Pancreas (tissue), 10 donors: ENCODE results near the gene TMEM169. TPM values are rescaled to one million over a fixed set of nuclear protein-coding genes. Genes with fewer than 3 reads are reported as not detected.

Source experiments
- ATAC-seq, 4 donors: fragments of 200-7000 bp; cut with Tn5 transposase; one replicate each; pipeline versions ENCODE4 v1.8.0 to v1.9.1; 2020; ENCODE audit warnings: mild to moderate bottlenecking in 4 of 4, moderate library complexity in 4 of 4
- DNase-seq, 6 donors: peaks; one replicate each; pipeline ENCODE4 v3.0.0-alpha.2; 2020
- FAIRE-seq: peaks from 2 replicates; lab custom pipeline; 2012; peaks lifted over from hg19 to GRCh38; lab: Jason Lieb, UNC
- H3K27ac ChIP-seq, 4 donors: fragments of 200-600 bp; sonication (generic); 1 replicate in 3 of 4; 2 replicates in 1 of 4; pipeline versions ENCODE4 v1.5.0 to v1.8.0; 2020
- H3K27me3 ChIP-seq, 4 donors: fragments of 200-600 bp; one replicate each; pipeline ENCODE4 v1.8.0; 2021
- H3K36me3 ChIP-seq, 3 donors: fragments of 200-600 bp; sonication (generic) in 1 of 3; one replicate each; pipeline versions ENCODE4 v1.5.0 to v1.8.0; 2020 to 2021
- H3K4me1 ChIP-seq, 3 donors: fragments of 200-600 bp; one replicate each; pipeline ENCODE4 v1.8.0; 2021
- H3K4me3 ChIP-seq, 4 donors: fragments of 200-600 bp; sonication (generic) in 2 of 4; one replicate each; pipeline versions ENCODE4 v1.5.0 to v1.8.0; 2020 to 2021
- H3K9me3 ChIP-seq, 4 donors: fragments of 200-600 bp; one replicate each; pipeline ENCODE4 v1.8.0; 2021
- CTCF ChIP-seq, 4 donors: fragments of 200-600 bp; sonication (generic) in 3 of 4; IDR thresholded peaks; one replicate each; pipeline versions ENCODE4 v1.5.0 to v1.8.0; 2021; ENCODE audit warnings: antibody characterized with exemption in 4 of 4
- WGBS, 2 donors: extraction: QIAGEN DNeasy Blood & Tissue Kit; methylation state at CpG; one replicate each; pipeline ENCODE4 v1.1.7; 2013; 5-methylcytosine and 5-hydroxymethylcytosine counted together
- intact Hi-C, 3 donors: fragments of 100-400 bp; cut with DNase I; formaldehyde crosslinking; loops; one replicate each; pipeline versions ENCODE4 v1.11.1 to v1.14.2; 2022
- polyA plus RNA-seq, 2 donors: library from polyadenylated mRNA; stranded (reverse); fragments of 200-250 nt; gene quantifications; one replicate each; pipeline ENCODE4 v1.2.3, GENCODE V29; 2013
- total RNA-seq, 6 donors: library from RNA; stranded (reverse); fragmentation: NEBNext Ultra II Directional in 4 of 6; extraction: Animal tissue kit (Norgen Biotek cat#: 25700) in 4 of 6; gene quantifications; one replicate each; pipeline versions ENCODE4 v1.2.1 to v1.2.4, GENCODE V29; 2021 to 2023
- donor health status: healthy with polysubstance abuse.
- donor health status: DM: no; HTN: no; CAD: no; lungs with moderate emphysema.
- donor health status: DM: no; HTN: no; CAD: no.
- donor health status: control.
- donor health status: control.
- donor health status: Bipolar disorder and iron deficiency.
- donor health status: DM: yes; HTN: yes; CAD: no.
- donor health status: DM: no; HTN: no; CAD: no.
- donor health status: DM: no; HTN: no; CAD: no.
- donor health status: DM: yes; HTN: yes; CAD: no.

Gene TMEM169
- total and polyA plus RNA-seq, 8 donors: 0.15 to 0.55 (median 0.44) TPM

GRCh38 chr2:216114714-216115531, 33.2 kb downstream of the TMEM169 start:
- FAIRE-seq (peak; percentile 96), ATAC-seq (peak; percentile 93 to 99 (median 98)), DNase-seq (peak; percentile 96 to 99 (median 98))
- WGBS, 2 donors: 1 to 2% methylated on average over 29 of the region's 29 CpGs
- peak; percentile 79 to 92 (median 84) for TF ChIP-seq CTCF (IDR thresholded peaks at IDR 0.05)
- Histone ChIP-seq H3K36me3 (peaks cover 2 to 22% (median 14%) of the 10 kb centered on the region in 3 donors), H3K27me3 (no peaks in the 10 kb centered on the region), H3K4me3 (peak overlapping the region; percentile 23 to 49 (median 45)), H3K4me1 (peaks cover 9 to 32% (median 25%) of the 10 kb centered on the region in 3 donors), H3K27ac (peak overlapping the region; percentile 25 to 90 (median 82)), H3K9me3 (no peaks in the 10 kb centered on the region)
- intact Hi-C loops: no loop called here

GRCh38 chr2:216116418-216116817, 34.7 kb downstream of the TMEM169 start:
- Histone ChIP-seq H3K4me1 (peaks cover 0 to 17% (median 11%) of the 10 kb centered on the region in 3 donors), H3K27ac (no peak overlapping the region), H3K36me3 (peaks cover 2 to 25% (median 23%) of the 10 kb centered on the region in 3 donors), H3K27me3 (no peaks in the 10 kb centered on the region), H3K9me3 (no peaks in the 10 kb centered on the region), H3K4me3 (no peak overlapping the region)
- intact Hi-C loops: no loop called here
- ATAC-seq (no peak), FAIRE-seq (no peak), DNase-seq (no peak)
- WGBS, 2 donors: 97 to 100% methylated on average over 1 of the region's 1 CpG
- no peak for TF ChIP-seq CTCF (IDR thresholded peaks at IDR 0.05)

- TF ChIP-seq CTCF (IDR thresholded peaks at IDR 0.05): no peak
- peaks cover 2 to 39% (median 23%) of the 10 kb centered on the region in 3 donors for H3K36me3 ChIP-seq
- peaks cover 0 to 14% (median 6%) of the 10 kb centered on the region in 3 donors for H3K4me1 ChIP-seq
- intact Hi-C loops: no loop called here
- DNase-seq (no peak), ATAC-seq (no peak), FAIRE-seq (no peak)
- H3K4me3 ChIP-seq: no peak overlapping the region
- WGBS, 2 donors: 81 to 85% methylated on average over 4 of the region's 4 CpGs
- no peak overlapping the region for H3K27ac ChIP-seq
- no peaks in the 10 kb centered on the region for H3K27me3 ChIP-seq
- H3K9me3 ChIP-seq: no peaks in the 10 kb centered on the region
These were observed 36.0 kb downstream of the TMEM169 start for GRCh38 chr2:216117561-216118340.

- Histone ChIP-seq H3K27ac (no peak overlapping the region), H3K27me3 (no peaks in the 10 kb centered on the region), H3K4me3 (no peak overlapping the region), H3K4me1 (peaks cover 0 to 14% (median 10%) of the 10 kb centered on the region in 3 donors), H3K9me3 (no peaks in the 10 kb centered on the region), H3K36me3 (peaks cover 2 to 35% (median 24%) of the 10 kb centered on the region in 3 donors)
- TF ChIP-seq CTCF (IDR thresholded peaks at IDR 0.05): no peak
- intact Hi-C loops: no loop called here
- no peak for ATAC-seq
- no peak for FAIRE-seq
- 91 to 93% methylated on average over 1 of the region's 1 CpG for WGBS, 2 donors
- DNase-seq: no peak
These were observed 36.8 kb downstream of the TMEM169 start for GRCh38 chr2:216118474-216118873.
